Adrenal gland (tissue), 12 donors: ENCODE results near the gene ABCB11. TPM values are rescaled to one million over a fixed set of nuclear protein-coding genes. Genes with fewer than 3 reads are reported as not detected.
A peak's percentile ranks its signal among the peaks of the same experiment; 100 is the strongest.
"Not testable (repeated sequence)": the region's sequence is repeated elsewhere in the genome, so short reads cannot be mapped to it uniquely, and the experiment has no call there.

Experiments used
- DNase-seq, 7 donors: peaks; one replicate each; pipeline ENCODE4 v3.0.0-alpha.2; 2019 to 2020
- H3K27ac ChIP-seq, 5 donors: fragments of 200-600 bp; sonication (generic) in 4 of 5; 1 replicate in 3 of 5; 2 replicates in 2 of 5; pipeline versions ENCODE4 v1.5.1 to v1.8.0; 2016 to 2020; ENCODE audit warnings: mild to moderate bottlenecking in 1 of 5
- H3K27me3 ChIP-seq: fragments of 200-600 bp; 2 replicates; pipeline ENCODE4 v1.8.0; 2021
- H3K36me3 ChIP-seq, 2 donors: fragments of 200-600 bp; replicated peaks in 1 of 2; 1 replicate in 1 of 2; 2 replicates in 1 of 2; pipeline versions ENCODE4 v1.5.1 to v1.8.0; 2018 to 2022
- H3K4me1 ChIP-seq, 2 donors: fragments of 200-600 bp; replicated peaks in 1 of 2; 1 replicate in 1 of 2; 2 replicates in 1 of 2; pipeline versions ENCODE4 v1.5.1 to v1.8.0; 2018 to 2021
- H3K4me3 ChIP-seq, 4 donors: fragments of 200-600 bp; sonication (generic) in 3 of 4; one replicate each; pipeline ENCODE4 v1.5.1; 2016 to 2018
- H3K9me3 ChIP-seq, 3 donors: fragments of 200-600 bp; sonication (generic) in 1 of 3; replicated peaks in 1 of 3; 1 replicate in 2 of 3; 2 replicates in 1 of 3; pipeline versions ENCODE4 v1.5.1 to v1.8.0; 2016 to 2021
- POLR2A ChIP-seq, 2 donors: fragments of 450-650 bp; IDR thresholded peaks; one replicate each; pipeline ENCODE4 v1.6.1; 2017; ENCODE audit warnings: antibody characterized with exemption in 2 of 2, mild to moderate bottlenecking in 2 of 2, moderate library complexity in 1 of 2
- WGBS, 4 donors: extraction: QIAGEN DNeasy Blood & Tissue Kit in 2 of 4; methylation state at CpG; one replicate each; pipeline versions ENCODE4 v1.1.5 to v1.1.7; 2013 to 2017; 5-methylcytosine and 5-hydroxymethylcytosine counted together
- intact Hi-C, 2 donors: fragments of 100-400 bp; cut with DNase I; formaldehyde crosslinking; loops; one replicate each; pipeline versions ENCODE4 v1.14.1 to v1.15.0; 2022 to 2023
- polyA plus RNA-seq, 3 donors: library from polyadenylated mRNA; stranded (reverse); fragments of 200-250 nt in 2 of 3; fragments of 350-450 nt in 1 of 3; fragmentation: Illumina TruSeq in 1 of 3; extraction: RNeasy Lipid Tissue Mini Kit (QIAGEN cat#74804) in 1 of 3; gene quantifications; one replicate each; pipeline ENCODE4 v1.2.3, GENCODE V29; 2013 to 2014
- total RNA-seq, 9 donors: library from RNA; depleted of rRNA in 4 of 9; stranded (reverse); fragments of >200 nt in 4 of 9; fragments of 120-200 nt in 1 of 9; fragmentation: NEBNext Ultra II Directional in 1 of 9; extraction: Animal tissue kit (Norgen Biotek cat#: 25700) in 1 of 9; gene quantifications; one replicate each; pipeline versions ENCODE4 v1.1.0 to v1.2.4, GENCODE V29; 2013 to 2023
- TF ChIP-seq, protein P1 (sequence below), 6 experiments: fragments of 450-650 bp in 4 of 6; fragments of 200-600 bp in 2 of 6; sonication (generic) in 1 of 6; IDR thresholded peaks; 1 replicate in 5 of 6; 2 replicates in 1 of 6; pipeline versions ENCODE4 v1.5.1 to v1.8.0; 2016 to 2021; ENCODE audit warnings: antibody characterized with exemption in 6 of 6, mild to moderate bottlenecking in 2 of 6, moderate library complexity in 1 of 6
- donor health status: healthy with polysubstance abuse.
- donor health status: Bipolar disorder and iron deficiency.
- donor health status: DM: yes; HTN: yes; CAD: no.
- donor health status: DM: no; HTN: no; CAD: no.
- donor health status: DM: no; HTN: no; CAD: no.
- donor health status: DM: yes; HTN: yes; CAD: no.

The ABCB11 gene
- total and polyA plus RNA-seq, 12 donors = 0.05 to 1.4 (median 0.31) TPM; not detected in 7

DNA sequence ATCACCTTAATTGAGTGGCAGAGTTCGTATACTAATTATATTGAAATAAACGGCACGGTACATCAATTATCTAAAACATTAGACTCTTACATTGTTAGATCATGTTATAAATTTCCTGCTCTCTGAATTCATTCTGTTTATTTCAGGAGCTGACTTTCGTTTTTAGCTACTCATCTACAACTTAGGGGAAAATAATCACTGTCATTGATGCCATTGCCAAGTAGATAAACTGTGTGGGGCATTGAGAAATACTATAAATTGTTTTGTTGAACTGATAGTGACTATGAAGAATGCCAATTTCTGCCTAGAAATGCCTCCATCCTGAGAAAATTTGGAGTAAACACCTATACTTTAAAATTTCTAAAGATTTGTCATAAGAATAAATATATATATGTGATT is 17.5 kb downstream of the ABCB11 start:
- H3K4me1 ChIP-seq = no peaks in the 10 kb centered on the region
- no peaks in the 10 kb centered on the region for H3K9me3 ChIP-seq
- no peak for TF ChIP-seq POLR2A (IDR thresholded peaks at IDR 0.05)
- TF ChIP-seq, protein P1, sequence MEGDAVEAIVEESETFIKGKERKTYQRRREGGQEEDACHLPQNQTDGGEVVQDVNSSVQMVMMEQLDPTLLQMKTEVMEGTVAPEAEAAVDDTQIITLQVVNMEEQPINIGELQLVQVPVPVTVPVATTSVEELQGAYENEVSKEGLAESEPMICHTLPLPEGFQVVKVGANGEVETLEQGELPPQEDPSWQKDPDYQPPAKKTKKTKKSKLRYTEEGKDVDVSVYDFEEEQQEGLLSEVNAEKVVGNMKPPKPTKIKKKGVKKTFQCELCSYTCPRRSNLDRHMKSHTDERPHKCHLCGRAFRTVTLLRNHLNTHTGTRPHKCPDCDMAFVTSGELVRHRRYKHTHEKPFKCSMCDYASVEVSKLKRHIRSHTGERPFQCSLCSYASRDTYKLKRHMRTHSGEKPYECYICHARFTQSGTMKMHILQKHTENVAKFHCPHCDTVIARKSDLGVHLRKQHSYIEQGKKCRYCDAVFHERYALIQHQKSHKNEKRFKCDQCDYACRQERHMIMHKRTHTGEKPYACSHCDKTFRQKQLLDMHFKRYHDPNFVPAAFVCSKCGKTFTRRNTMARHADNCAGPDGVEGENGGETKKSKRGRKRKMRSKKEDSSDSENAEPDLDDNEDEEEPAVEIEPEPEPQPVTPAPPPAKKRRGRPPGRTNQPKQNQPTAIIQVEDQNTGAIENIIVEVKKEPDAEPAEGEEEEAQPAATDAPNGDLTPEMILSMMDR (IDR thresholded peaks at IDR 0.05) = no peak
- H3K27me3 ChIP-seq = peaks cover 5% of the 10 kb centered on the region
- DNase-seq = no peak
- intact Hi-C loops = no loop called here
- H3K36me3 ChIP-seq = no peaks in the 10 kb centered on the region
- 67 to 74% (median 71%) methylated on average over 4 of the region's 4 CpGs for WGBS, 4 donors
- no peak overlapping the region for H3K27ac ChIP-seq
- H3K4me3 ChIP-seq = no peak overlapping the region

DNA sequence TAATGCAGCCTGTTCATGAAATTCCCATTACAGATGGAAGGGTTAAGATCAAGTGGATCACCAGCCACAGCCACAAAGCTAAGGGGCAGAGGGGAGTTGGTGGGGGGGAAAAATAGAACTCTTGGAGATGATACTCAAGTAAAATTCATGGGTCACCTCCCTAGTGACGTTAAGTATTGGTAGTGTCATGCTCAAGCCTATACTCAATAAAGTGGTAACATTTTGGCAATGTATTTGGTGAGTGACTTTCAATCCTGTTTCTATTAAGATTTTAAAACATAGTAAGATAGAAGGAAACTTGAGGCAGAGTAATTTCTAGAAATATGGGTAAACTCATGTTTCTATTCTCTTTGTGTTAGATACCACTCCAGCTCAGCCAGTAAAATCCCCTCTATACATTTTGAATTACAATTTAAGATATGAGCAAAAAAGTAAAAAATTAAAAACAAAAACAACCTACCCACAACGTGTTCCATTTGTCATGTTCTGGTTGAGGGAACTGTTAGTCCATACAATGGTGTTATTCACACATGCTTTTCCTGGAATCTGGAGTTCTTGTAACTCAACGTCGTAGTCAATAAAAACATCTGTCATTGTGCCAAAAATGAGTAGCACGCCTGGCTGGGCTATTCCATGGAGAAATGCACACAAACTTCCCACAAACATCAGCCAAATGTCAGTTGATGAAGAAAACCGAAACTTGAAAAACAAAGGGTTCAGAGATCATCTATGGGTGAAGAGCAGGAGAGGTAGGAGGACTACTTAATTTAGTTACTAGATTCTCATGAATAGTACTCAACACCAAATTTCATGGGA is 18.1 kb downstream of the ABCB11 start:
- TF ChIP-seq, protein P1 (IDR thresholded peaks at IDR 0.05) = no peak
- TF ChIP-seq POLR2A (IDR thresholded peaks at IDR 0.05) = no peak
- Histone ChIP-seq H3K4me1 (no peaks in the 10 kb centered on the region), H3K36me3 (no peaks in the 10 kb centered on the region), H3K9me3 (no peaks in the 10 kb centered on the region), H3K27me3 (peaks cover 3% of the 10 kb centered on the region), H3K27ac (no peak overlapping the region), H3K4me3 (no peak overlapping the region)
- WGBS, 4 donors = 68 to 79% (median 74%) methylated on average over 6 of the region's 6 CpGs
- no peak for DNase-seq
- intact Hi-C loops = no loop called here

DNA sequence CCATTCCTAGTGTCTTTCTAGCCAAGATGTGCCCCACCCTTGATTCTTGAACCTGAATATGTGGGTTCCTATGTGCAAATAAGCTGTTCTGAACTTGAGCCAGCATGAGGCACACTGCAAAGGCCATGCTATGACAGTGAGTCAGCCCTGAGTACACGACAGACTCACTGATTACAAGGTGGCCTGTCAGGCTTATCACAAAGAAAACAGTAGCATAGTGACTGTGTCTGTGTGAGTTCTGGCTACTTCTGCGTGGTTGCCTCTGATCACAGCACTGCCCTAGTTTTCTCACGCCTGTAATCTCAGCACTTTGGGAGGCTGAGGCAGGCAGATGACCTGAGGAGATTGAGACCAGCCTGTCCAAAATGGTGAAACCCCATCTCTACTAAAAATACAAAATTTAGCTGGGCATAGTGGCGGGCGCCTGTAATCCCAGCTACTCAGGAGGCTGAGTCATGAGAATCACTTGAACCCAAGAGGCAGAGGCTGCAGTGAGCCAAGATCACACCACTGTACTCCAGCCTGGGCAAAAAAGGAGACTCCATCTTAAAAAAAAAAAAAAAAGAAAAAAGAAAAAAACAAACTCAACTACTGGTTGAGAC is 18.8 kb downstream of the ABCB11 start:
- H3K9me3 ChIP-seq, H3K36me3 ChIP-seq, intact Hi-C loops, H3K27me3 ChIP-seq, H3K27ac ChIP-seq, H3K4me3 ChIP-seq, H3K4me1 ChIP-seq: not testable (repeated sequence)
- WGBS, 4 donors = 34 to 71% (median 42%) methylated on average over 2 to 5 of the region's 5 CpGs
- DNase-seq = peak; percentile 36 to 74 (median 68)

DNA sequence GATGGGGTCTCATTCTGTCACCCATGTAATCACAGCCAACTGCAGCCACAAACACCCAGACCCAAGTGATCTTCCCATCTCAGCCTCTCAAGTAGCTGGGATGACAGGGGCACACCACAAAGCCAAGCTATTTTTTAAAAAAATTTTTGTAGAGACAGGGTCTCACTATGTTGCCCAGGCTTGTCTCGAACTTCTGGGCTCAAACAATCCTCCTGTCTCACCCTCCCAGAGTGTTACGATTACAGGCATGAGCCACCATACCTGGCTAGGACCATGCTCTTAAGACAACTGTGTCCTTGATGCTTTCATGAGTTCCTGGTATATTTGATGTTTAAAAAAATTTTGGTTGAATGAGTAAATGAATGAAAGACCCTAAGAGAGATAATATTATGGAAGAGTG is 19.4 kb downstream of the ABCB11 start:
- 81 to 91% (median 82%) methylated on average over 2 of the region's 2 CpGs for WGBS, 4 donors
- Histone ChIP-seq H3K27ac (no peak overlapping the region), H3K4me3 (no peak overlapping the region), H3K9me3 (no peaks in the 10 kb centered on the region), H3K4me1 (no peaks in the 10 kb centered on the region), H3K27me3 (no peaks in the 10 kb centered on the region), H3K36me3 (no peaks in the 10 kb centered on the region)
- TF ChIP-seq, protein P1 (IDR thresholded peaks at IDR 0.05) = no peak
- no peak for TF ChIP-seq POLR2A (IDR thresholded peaks at IDR 0.05)
- intact Hi-C loops = no loop called here
- DNase-seq = no peak
